Loucy (cell line): Measurements from ENCODE around the gene VPS13A.
"Not testable (repeated sequence)": the region's sequence is repeated elsewhere in the genome, so short reads cannot be mapped to it uniquely, and the experiment has no call there.

Source experiments
- CTCF ChIP-seq: fragments of 200-600 bp; sonication (generic); conservative IDR thresholded peaks from 2 replicates; pipeline ENCODE4 v1.5.1; 2014; ENCODE audit warnings: mild to moderate bottlenecking, antibody characterized with exemption, low read length
- EZH2phosphoT487 ChIP-seq: fragments of 200-600 bp; IDR thresholded peaks from 2 replicates; pipeline ENCODE4 v1.6.1; 2018; ENCODE audit warnings: antibody characterized with exemption, mild to moderate bottlenecking, moderate library complexity, borderline replicate concordance

GRCh38 chr9:77267762-77268161 lies 90.4 kb downstream of the VPS13A start:
- not testable (repeated sequence) for TF ChIP-seq CTCF, EZH2phosphoT487
